SKM-1 treated with dmso at 0.1 percent for 144 hours (cell line): ENCODE data around the gene PHF14.

Experiments used
- DNase-seq: peaks from one replicate; lab custom pipeline; 2025; ENCODE audit not compliant: unreplicated experiment; lab: John Stamatoyannopoulos, UW

Gene PHF14

DNA sequence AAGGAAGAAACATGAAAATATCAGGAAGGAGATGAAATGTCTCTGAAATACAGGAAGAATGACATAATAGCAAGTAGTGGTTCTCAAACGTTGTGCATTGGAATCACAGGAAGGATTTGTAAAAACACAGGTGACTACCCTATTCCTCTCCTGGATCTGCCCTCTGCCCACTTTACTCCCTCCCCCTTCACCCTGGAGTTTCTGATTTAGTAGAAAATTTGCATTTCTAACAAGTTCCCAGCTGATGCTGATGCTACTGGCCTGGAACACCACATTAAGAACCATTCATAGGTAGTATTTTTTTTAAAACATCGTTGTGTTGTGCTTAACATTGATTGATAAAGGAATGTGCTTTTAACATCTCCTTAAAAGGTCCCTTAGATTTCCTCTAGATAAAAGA is 130.9 kb downstream of the PHF14 start:
- no peak for DNase-seq

DNA sequence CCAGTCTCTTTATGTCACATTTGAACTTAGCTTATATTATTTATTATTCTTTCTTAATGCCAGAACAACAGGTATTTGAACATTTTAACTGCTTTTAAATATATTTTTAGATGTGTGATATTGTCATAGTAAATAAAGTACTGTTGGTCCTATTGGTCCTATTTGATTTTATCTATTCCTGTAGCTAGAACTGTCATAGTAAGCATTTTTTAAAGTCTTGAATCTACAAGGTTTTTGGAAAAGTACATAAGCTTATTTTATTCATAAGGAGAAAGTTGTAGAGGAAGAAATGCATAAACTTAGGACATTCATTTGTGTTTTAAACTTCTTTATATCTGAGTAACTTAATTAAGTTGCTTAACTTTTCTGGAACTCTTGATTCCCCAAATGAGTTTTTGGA is 136.0 kb downstream of the PHF14 start:
- DNase-seq, result no peak

GRCh38 chr7:11120068-11120664 is 146.5 kb downstream of the PHF14 start:
- DNase-seq, result no peak

DNA sequence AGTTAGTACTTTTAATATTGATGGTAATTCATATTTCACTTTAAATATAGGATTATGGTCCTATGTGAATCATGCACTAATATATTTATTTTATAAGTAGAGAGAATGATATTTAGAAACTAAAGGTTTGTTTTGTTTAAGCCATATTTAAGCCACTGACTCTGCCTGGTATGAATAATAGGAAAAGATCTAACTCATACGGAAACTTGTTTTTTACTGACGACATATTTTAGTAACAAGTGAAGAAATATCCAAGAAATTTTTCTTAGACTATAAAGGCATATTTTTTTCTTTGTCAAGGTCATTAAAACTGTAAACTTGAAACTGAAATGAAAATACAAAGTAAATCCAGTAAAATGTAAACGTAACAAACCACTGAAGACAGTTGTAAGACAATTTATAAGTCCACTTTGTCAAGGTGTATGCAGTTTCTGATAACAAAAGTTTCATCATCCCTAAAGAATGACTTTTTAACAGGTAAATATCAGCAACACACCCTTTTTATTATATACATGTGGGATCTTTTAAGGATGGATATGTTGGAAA is 147.1 kb downstream of the PHF14 start:
- no peak for DNase-seq

DNA sequence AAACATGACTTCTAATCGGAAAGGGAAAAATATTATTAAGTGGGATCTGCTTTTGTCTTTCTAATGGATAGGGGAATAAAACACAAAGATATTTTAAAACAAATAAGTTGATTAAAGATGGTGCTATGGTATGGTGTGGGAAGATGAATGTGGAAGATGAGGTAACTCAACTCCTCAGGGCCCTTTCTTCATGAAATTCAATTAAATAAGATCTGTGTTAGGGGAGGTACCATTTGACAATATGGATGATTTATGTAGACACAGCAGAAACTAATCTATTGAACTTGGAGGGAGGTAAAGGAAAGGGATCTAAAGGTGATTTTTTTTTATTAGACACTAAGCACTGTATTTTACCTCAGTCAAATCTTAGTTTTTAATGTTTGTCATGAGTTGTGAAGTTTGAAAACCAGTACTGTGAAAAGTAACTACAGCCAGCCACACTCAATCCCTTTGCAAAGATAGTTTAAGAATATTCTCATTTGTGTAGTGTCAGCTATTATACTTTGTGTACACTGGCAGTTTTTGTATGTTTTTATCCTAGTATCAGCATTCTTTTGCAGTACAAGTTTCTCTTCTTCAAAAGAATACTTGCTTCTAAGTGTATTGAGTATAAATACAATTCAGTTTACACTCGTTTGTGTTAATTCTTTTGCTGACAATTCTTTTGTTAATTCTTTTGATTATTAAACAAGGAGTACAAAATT is 151.3 kb downstream of the PHF14 start:
- no peak for DNase-seq

DNA sequence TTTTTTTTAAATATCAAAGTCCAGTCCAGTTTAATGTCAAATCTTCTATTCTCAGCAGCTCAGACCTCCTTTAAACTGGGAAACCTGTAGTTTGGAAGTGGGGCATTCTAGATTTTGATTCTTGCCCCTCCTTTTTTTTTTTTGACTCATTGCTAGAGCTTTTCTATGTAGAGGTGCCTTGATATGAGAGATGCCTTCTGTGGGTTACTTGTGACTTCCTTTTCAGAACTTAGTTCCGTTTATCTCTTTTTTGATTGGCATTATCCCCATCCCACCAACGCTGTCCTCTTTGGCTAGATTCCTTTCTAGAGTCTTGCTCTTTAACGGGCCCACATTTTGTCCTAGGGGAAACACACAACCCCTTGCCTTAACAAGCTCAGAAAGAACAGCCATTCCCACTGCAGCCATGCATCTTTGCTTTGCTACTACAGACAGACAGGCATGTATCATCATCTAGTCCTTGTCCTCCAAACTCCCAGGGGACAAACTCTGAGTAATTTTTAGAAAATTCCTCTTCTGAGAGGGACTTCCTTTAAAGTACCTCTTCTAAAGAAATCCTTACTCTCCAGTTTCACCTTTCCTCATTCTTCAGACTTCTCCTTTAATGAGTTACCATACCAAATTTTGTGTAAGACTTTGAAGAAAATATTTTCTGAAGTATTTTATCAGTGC is 153.6 kb downstream of the PHF14 start:
- no peak for DNase-seq

DNA sequence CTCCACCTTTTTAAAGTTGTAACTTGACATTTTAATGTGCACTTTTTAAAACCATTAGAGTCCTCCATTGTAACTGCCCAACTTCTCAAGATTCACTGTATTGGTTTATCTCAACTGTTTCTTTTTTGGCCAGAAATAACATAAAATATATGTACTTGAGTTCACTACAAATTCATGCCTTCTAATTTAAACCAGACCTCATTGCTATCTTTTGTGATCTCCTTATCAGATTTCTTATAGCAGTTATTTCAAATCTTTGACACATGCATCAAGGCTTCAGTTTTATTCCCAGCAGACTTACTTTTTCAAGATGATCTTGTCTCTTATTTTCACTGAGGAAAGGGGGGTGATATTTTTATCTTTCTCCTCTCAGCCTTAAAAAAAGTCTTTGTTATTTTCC is 154.3 kb downstream of the PHF14 start:
- DNase-seq, result no peak

- DNase-seq, result no peak
Measured at GRCh38 chr7:11128498-11128897, 154.8 kb downstream of the PHF14 start.

GRCh38 chr7:11130012-11130411 is 156.3 kb downstream of the PHF14 start:
- DNase-seq, result no peak

DNA sequence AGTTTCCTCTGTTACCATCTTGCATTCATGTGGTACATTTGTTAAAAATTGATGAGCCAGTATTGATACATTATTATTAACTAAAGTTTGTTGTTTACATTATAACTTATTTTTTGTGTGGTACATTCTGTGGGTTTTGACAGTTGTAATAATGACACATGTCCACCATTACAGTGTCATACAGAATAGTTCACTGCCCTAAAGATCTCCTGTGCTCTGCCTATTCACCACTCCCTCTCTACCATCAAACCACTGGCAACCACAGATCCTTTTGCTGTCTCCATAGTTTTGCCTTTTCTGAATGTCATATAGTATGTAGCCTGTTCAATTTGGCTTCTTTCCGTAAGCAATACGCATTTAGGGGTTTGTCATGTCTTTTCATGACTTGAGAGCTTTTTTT is 156.9 kb downstream of the PHF14 start:
- no peak for DNase-seq

DNA sequence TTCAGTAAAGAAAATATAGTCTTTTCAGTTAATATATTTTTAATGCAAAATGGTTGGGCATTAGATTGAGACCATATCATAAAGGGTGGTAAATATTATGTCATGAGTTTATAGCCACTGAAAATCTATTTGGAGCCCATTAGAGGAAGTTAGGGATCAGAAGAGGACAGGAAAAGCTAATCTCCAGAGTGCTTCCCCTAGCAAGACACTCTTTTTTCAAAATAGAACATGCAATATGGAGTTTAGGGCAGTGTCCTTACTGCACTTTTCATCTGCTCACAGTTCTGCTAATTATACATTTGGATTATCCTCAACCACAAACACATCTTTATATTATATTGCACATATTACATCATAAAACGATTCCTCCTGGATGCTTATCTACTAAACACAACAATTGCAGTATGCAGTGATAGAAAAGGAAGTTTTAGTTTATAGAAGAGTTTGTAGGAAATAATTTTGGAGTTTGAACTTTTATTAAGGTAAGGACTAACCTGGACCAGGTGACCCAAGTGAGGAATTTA is 159.8 kb downstream of the PHF14 start:
- no peak for DNase-seq

GRCh38 chr7:11135573-11135972 is 161.9 kb downstream of the PHF14 start:
- no peak for DNase-seq

- DNase-seq, result no peak
Measured at GRCh38 chr7:11141541-11141940, 167.9 kb downstream of the PHF14 start.

DNA sequence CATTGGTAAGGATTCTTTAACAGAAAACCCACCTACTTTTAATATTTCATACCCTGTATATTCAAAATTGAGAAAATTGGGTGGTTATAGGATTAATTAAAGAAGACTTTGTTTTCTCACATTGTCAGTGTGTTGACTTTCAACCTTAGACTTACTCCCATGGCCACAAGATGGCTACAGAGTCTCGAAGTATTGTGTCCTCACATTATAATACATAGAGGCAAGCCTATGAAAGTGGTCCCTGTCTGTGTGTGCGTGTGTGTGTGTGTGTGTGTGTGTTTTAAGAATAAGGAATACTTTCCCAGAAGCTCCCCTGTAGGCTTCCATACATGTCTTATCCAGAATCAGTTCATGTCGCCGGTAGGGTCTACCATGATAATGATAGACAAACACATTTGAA is 180.0 kb downstream of the PHF14 start:
- no peak for DNase-seq

DNA sequence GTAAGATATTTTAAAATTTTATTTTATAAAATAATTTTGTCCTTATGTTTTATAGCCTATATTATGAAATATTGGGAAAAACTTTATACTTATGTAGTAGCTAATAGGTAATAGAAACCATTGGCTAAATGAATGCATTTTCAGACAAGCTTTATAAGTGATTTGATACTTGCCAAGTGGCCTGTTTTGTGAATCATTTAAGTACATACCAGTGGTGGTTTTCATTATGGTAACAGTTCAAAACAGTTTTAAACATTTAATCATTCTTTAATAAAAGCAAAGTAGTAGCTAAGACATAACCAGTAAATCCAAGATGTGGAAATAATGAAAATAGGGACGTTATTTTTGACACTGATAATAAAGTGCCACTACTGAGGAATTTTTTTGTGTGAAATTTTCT is 182.2 kb downstream of the PHF14 start:
- no peak for DNase-seq

DNA sequence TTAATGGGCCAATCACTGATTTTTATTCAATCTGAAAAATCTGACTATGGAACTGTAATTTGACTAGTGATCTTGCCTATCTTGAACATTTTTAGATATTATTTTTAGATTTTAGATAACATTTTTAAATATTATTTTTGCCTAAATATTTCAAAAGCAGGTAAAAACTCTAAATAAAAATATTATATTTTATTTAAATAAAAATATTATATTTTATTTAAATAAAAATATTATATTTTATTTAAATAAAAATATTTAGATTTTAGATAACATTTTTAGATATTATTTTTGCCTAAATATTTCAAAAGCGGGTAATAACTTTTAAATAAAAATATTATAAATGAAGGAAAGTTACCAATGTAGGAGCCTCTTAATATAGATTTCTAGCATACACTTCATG is 187.8 kb downstream of the PHF14 start:
- DNase-seq, result no peak

GRCh38 chr7:11163220-11163619 is 189.5 kb downstream of the PHF14 start:
- no peak for DNase-seq

DNA sequence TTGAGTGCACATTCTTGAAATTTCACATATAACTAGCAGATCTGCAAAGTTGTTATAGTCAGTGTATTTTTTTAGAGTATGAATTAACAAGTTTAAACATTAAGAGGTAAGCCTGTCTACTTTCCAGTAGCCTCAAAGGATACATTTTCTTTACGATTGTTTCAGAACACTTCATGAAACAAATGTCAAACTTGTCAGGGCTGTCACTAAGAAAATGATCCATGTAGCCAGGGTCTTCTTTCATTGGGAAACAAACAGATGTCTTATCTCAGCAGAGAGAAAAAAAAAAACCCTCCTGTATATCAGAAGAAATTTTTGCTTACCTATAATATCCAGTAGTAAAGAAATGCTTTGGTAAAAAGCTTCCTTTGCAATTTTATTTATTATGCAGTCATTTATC is 192.4 kb downstream of the PHF14 start:
- no peak for DNase-seq

DNA sequence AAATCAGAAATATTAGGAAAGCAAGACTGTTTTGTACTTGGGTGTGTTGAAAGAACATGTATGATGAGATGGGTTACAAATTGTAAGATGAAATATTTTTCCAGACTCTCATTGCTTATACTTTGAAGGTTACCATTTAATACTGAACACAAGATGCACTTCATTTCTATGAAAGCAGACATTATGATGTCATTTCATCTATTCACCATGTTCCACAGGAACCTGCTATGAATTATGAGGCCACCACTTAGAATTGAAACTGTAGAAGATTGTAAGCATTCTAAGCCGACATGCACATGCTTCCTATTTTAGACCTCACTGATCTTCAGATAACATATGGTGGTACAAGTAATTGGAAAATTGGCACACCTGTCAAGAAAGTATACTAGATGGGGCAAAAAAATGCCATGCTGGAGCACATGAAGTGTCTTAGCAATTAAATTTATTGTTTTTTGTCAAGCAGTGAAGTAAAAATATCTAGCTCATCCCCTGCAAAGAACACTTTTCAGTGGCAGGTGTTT is 195.0 kb downstream of the PHF14 start:
- no peak for DNase-seq

DNA sequence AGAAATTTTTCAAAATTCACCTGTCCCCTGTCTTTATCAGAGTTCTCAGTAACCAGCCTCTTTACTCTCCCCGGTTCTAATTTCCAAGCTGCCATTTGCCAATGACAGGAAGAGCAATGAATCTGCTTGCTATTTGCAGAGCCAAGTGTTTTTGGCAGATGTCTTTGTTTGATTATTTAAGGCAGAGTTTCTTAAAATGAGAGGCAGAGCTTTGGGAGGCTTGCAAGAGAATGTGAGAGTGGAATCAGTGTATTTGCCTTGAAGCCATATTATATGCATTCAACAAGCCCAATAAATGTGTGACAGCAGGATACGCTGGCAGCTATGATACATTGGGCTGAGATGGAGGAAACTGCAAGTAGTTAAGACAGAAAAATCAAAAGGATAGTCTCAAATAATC is 196.5 kb downstream of the PHF14 start:
- DNase-seq, result no peak

DNA sequence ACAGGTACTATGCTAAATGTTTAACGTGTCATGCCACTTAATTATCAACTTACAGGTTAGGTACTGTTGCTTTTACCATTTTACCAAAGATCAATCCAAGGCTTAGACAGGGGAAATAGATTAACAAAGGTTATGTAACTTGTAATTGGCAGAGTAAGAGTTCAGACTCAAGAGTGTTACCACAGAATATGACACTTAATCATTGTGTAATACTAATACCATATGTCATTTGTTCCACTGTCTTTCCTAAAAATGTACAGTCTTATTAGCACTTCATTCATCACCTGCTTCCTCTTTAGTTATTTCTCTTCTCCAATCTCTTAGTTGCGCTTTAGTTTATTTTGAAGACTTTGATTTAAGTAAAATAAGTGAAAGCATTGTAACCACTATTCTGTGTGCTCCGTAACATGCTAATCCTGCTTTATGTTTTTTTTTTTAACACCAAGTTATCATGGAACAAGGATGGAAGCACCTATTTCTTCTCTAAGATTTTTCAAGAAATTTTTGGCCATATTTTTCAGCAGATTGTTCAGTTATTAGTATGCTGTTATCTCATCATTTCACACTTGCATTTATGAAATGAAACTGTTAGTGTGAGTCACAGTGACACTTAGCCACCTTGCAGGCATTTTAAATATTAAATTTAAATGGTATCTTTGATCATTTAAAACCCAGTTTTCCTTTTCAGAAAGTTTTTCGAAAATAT is 197.3 kb downstream of the PHF14 start:
- DNase-seq, result no peak
